NCI-H1105 treated with DMSO at 0.1 percent for 48 hours (cell line): ENCODE data around the gene ZMIZ1.

Experiments
- DNase-seq: peaks from one replicate; lab custom pipeline; 2025; lab: John Stamatoyannopoulos, UW

The ZMIZ1 gene

DNA sequence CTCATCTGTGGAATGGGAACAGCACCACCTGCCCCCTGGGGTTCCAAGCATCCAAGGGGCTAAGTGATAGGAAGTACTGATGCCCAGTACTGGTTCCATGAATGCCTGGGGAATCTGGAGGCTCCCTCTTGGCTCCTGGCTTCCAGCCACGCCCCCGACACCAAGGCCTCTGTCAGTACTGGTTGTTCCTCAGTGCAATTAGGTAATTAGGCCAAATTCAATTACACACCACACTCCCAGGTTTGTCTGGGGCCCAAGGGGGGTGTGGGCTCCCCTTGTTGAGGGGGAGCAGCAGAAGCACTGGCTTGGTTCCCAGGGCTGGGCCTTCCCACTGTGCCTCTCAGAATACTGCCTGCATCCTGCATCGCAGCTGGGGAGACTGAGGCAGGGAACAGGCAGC, 164.1 kb downstream of the ZMIZ1 start:
- no peak for DNase-seq

DNA sequence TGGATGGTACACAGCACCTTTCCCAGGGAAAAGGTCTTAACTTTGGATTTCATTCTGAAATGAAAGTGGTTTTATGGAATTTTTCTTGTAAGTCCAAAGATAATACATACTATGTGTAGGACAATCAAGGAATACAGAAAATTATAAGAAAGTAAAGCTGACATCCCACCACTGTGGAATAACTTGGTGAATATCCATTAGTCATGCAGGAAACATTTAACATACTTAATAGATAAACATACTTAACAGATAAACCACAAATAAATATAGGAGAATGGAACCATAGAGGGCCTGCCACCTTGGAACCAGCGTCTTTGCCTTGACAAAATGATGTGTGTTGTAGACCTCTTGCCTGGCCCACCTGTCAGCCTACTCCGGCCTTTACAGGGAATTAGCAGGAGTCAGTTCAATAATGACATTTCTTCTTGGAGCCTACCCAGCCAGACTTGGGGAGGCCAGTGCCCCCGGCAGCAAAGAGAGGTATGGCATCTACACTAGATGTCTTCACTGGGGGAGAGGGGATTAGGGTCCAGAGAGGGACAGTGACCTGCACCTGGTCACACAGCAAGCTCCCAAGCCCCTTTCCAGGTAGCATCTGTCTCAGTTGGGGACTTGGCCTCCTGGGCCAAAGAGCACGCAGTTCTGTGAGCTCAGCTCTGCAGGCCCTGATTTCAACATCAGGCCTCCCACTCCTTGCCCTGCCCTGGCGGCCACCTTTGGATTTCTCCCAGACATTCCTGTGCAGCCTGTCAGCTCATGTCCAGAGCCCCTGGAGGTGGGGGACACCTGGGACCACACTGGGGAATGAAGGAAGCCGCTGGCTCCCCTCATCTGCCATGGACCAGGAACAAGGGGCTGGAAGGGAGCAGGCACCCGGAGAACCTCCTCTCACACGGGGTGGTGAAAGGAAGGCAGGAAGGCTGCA, 165.9 kb downstream of the ZMIZ1 start:
- no peak for DNase-seq

DNA sequence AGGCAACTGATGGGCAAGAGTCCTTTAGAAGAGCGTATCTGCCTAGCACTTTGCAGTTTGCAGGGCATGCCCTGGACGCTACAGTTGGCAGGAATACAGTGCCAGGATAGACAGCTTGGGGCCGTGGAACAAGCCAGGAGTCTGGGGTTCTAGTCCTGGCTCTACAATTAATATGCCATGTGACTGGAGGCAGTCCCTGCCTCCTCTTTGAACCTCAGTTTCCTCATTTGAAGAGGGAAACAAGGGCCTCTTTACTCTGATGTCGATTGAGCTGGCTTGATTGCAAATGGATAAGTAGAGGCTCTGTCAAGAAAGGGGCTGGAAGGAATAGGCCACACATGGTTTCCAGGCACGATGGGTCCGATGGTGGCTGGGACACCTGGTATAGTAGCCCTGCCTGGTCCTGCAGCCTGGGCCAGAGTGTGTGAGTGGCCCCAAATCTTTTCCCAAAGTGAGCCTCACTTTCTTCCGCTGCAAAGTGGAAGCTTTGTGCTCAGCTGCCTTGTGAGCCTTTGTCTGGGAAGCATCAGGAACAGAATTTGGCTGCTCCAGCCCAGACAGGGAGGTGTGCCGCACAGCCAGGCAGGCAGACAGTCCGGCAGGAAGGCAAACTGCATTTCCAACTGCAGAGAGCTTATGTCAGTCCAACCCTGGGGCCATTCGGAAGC, 167.1 kb downstream of the ZMIZ1 start:
- DNase-seq, result no peak

DNA sequence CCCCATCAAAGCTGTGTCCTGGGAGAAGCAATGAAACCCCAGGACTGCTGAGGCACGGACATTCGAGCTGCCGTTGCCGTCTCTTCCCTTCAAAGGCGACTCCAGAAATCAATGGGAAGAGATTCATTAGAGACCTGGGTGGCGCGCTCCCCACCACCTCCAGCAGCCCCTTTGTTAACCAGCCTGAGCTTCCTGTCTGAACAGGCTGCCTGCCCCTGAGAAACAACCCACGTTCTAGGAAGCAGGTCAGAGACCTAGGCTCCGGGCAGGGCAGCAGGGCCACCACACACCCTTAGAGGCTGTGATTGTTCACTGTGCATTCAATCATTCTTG, 167.6 kb downstream of the ZMIZ1 start:
- DNase-seq, result no peak

DNA sequence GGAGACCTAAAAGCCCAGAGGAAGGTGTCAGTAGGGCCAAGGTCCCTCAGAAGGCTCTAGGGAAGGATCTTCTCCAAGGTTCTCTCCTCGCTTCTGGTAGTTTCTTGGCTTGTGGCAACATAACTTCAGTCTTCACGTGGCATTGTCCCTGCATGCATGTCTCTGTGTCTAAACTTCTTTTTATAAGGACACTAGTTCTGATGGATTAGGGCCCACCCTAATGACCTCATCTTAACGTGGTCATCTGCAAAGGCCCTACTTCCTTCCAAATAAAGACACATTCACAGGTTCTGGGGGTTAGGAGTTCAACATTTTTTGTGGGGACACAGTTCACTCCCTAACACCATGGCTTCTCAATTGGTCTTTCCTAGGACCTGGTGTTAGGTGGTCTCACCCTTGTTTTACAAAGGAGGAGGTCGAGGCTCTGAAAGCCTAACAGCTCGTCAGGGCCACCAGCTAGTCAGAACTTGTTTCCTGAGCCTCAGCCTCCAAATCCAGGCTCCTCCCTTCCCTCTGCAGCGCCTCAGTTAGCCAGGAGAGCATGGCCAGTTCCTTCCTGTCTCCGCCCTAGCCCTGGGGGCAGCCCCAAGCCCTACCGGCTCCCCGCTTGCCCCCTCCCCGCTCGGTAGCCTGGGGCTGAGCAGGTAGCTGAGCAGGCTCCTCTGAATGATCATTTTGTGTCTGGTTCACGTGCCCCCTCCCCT, 168.8 kb downstream of the ZMIZ1 start:
- no peak for DNase-seq

DNA sequence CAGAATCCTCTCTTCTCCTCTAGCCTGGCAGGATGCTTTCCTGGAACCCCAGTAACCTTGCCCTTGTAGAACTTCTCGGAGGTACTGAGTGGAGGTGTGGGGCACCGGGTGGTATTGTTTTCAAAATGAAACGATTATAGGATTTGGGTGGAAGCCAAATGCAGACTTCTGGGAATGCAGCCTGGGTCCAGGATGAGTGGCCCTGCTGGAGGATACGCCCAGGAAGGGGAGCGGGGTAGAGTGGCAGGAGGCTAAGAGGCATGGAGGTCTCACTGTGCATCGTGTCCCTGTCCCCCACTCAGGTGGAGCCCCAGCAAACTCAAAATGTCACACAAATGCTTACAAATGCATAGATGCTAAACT, 169.4 kb downstream of the ZMIZ1 start:
- peak; percentile 7 for DNase-seq

DNA sequence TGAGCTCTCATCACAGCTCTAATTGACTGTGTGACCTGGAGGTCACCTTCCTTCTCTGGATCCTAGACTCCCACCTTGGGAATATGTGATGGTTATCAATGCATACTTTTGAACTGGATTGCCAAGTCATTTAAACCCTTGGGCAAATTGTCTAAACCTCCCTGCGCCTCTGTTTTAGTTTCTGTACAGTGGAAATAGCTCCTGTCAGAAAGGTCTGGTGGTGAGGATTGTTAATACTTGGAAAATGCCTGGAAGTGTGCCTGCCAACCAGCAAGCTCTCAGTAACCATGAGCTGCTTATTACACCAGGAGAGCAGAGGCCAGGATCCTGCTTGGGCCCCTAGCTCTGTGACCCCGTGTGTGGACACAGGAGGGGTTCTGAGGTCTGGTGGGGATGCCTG, 169.8 kb downstream of the ZMIZ1 start:
- no peak for DNase-seq

DNA sequence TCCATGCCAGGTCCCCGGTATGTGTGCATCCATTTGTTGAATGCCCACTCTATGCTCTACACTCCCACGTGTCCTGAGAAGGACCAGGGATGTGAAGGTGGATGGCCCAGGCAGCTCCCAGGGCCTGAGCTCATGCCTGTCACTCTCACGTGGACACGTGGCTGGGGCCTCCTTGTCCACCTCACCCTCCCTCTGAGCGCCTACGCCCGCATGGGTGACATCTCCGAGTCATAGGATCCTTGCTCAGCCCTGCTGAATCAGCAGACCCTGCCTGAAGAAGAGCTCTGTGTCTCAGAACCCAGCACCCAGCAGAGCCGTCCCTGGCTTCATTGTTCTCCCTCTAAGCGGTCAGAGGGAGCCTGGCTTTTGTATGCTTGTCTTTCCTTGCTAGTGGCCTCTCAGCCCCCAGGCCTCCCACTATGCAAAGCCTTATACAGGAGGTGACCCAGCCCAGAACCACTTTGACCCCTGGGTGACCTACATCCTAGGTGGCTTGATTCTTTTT, 170.6 kb downstream of the ZMIZ1 start:
- DNase-seq, result no peak

DNA sequence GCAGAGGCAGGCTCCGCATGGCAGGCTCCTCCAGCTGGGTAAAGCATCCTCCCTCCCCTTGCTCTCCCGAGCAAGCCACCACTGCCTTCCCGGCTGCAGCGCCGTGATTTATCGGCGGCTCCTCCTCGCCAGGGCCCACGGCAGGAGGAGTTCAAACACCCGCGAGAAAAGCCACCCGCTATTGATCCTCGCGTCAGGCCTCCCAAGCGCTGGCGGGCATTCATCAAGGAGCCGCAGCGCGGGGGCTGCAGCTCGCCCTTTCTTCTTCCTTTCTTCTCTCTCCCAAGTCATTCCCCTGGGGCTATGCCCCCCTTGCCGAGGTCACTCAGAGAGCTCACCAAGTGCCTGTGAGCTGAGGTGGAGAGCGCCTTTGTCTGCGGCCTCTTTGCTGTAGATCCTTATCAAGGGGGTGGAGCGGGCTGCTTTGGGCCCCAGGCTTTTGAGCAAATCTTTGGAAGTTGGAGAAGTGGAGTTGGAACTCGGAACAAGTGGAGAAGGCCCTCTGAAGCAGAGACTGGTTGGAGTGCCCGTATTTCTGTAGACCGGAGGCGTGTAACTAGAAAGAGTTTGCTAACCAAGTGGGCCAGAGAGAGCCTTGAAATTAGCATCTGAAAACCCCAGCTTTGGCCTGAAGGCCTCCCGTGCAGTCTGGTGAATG, 171.3 kb downstream of the ZMIZ1 start:
- no peak for DNase-seq

DNA sequence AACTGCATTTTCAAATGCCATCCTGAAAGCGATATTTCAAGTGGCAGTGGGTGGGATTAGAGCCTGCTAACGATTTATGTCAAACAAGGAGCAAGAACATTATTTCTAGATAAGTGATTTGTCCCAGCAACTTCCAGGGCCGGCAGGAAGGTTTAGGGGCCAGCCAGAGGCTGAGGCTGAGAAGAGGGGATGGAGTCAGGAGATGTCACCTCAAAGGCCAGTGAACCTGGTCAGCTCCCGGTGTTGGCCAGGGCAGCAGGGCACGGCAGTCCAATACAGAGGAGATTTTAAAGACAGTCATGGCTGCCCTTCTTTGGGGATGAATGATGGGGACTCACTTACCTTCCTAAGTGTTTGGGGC, 172.8 kb downstream of the ZMIZ1 start:
- no peak for DNase-seq

DNA sequence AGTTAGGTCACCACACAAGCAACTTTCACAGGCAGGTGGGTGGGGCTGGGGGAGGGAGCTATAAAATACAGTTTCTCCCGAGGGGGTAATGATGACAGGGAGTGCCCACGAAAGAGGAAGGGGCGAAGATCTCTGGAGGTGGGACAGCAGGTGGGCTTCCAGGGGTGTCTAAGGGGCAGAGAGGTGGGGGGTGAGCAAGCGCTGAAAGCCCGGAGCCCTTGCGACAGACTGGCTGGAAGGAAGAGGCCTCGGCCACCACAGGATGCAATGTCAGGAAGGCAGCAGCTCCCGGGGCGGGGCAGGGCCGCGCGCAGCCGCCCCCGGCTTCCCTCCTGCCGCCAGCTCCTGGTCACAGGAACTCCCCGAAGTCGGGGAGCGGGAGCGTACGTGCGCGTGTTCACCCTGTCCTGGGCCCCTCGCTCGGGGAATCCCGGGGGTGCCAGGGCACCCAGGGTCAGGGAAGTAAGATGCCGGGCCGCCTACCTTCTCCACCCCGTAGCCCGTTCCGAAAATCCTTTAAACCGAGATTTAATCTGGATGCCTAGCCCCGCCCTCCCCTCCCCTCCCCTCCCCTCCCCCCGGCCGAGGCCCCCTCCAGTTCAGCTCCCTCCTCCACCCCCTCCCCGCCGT, 173.3 kb downstream of the ZMIZ1 start:
- DNase-seq, result peak; percentile 31

DNA sequence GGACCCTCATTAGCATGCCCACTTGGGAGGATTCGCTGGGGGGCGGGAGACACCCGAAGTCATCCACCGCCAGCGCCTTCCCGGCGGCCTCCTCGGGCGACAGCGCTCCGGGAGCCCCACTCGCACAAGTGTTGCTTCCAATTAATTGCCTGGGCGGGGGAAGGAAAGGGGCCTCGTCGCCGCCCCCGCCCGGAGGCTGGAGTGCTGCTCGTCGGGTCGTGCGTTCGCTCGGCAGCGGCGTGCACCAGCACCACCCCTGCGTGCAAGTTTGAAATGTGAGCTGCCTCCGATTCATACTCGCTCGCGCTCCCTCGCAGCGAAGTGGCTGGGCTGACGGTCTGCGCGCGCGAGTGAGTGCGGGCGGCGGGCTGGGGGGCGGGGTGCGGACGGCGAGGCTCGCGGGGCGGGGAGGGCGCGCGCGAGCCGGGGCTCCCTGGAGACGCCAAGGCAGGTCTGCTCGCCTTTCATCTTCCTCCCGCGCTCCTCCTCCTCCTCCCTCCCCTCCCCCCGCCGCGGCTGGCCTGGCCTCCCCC, 173.9 kb downstream of the ZMIZ1 start:
- peak; percentile 45 for DNase-seq

DNA sequence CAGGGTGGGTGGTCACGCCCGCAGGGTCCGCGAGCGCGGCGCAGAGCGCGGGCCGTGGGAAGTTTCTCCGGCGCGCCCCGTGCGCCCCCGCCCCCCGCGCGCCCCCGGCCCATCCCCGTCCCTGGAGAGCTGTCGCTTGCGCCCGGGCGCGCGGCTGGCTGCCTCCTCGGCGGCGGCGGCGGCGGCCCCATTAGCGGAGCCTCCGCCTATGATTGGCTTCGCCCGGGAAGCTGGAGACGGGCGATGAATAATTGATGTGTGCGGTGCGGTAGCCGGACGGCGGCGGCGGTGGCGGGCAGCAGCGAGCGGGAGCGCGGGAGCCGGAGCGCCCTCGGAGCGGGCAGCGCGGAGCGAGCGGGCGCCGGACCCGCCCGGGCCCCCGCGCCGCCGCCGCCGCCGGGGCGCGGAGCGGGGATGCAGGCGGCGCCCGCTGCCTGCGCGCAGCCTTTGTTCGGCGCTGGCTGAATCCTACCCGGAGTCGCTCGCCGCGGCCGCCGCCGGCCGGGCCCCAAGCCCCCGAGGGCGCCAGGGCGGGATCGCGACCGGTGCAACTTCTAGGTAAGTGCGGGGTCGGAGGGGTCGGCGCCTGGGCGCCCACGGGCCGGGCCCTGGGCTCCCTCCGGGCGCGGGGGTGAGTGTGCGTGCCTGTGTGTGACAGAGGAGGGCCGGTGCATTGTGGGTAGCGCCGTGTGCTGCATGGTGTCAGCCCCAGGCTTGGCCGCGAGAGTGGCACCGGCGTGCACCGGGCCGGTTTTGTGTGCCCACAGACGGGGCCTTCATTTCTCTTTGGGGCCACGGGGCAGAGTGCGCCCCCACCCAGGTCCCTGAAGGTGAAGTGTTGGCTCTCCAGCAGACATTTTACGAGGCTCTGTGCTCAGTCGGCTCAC, 174.7 kb downstream of the ZMIZ1 start:
- peak; percentile 28 for DNase-seq

DNA sequence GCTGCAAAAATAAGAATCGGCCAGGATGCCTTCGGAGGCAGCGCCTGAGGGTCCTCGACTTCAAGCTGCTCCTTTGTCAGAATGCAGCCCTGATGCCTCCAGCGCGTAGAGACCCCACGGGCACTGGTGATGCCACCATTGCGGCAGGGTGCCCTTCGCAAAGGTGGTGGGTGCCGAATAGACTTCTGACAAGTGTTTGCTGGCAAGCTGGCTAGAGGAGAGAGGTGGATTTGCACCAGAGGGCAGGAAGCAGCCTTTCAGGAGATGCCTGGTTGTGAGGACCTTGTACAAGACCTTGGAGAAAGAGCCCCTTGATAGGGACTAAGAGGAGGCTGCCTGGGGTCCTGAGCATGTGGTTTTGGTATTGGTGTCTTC, 175.3 kb downstream of the ZMIZ1 start:
- DNase-seq, result no peak

DNA sequence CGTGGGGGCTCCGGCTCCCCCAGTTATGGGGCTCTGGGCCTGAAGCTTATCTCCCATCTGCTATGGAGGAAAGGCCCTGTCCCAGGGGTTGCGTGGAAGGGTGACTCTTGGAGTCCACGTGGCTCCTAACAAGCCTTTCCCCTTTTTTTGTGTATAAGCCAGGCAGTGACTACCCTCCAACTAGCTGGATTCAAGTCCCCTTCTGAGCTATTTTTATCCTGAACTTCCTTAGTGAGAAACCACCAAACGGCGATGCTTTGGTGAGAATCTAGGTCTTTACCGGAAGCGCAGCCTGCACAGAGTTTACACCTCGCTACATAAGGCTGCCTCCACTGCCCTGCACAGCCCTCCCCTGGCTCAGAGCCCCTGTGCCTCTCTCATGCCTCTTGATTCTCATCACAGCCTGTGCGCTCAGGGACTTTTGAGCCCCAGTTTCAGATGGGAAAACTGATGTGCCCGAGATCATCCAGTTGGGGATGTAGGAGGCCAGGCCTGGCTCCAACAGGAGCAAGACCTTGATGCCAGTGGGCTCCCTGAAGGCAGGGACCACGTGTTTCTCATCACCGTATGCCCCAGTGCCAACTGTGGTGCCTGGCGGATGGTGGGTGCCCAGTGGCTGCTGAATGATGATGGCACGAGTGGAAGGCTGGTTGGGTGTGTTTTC, 176.2 kb downstream of the ZMIZ1 start:
- no peak for DNase-seq

DNA sequence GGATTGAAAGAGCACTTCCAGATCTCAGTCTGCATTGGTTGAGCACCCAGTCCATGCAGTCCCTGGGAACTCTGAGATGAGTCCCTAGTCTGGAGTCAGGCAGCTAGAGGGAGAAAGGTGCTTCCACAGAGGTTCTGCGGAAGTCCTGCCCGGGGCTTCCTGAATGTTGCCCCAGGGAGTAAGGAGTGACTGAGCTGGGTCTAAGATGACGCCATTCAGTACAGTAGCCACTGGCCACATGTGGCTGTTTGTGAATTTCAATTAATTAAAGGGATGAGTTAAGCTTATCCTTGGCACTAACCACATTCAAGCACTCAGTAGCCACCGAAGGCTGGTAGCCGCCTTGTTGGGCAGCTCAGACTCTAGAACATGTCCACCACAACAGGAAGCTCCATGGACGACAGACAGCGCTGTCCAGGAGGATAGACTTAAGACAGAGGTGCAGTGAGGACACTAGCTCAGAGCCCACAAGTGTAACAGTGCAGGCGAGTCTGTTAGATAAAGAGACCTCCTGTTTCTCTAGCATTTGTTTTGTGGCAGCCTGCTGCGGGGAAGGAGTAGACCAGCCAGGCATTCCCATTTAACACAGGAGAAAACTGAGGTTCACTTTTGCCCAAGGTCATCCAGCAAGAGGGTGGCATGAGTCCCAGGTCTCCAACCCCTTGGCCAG, 176.9 kb downstream of the ZMIZ1 start:
- no peak for DNase-seq

DNA sequence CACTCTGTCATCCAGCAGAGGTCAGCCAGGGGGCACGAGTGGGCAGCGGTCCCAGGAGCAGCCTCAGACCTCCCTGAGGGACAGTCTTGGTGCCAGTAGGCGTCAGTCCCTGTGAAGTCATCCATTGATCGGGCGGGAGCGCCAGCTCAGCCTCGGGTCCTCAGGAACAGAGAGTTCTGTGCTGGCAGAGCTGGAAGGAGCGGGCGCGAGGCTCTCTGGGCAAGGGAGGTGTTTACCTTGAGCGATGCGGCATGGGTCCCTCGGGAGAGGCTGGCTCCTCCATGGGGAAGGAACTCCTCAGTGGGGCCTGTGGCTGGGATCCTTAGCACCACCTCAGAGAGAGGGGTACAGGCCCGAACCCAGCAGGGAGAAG, 177.4 kb downstream of the ZMIZ1 start:
- DNase-seq, result no peak

DNA sequence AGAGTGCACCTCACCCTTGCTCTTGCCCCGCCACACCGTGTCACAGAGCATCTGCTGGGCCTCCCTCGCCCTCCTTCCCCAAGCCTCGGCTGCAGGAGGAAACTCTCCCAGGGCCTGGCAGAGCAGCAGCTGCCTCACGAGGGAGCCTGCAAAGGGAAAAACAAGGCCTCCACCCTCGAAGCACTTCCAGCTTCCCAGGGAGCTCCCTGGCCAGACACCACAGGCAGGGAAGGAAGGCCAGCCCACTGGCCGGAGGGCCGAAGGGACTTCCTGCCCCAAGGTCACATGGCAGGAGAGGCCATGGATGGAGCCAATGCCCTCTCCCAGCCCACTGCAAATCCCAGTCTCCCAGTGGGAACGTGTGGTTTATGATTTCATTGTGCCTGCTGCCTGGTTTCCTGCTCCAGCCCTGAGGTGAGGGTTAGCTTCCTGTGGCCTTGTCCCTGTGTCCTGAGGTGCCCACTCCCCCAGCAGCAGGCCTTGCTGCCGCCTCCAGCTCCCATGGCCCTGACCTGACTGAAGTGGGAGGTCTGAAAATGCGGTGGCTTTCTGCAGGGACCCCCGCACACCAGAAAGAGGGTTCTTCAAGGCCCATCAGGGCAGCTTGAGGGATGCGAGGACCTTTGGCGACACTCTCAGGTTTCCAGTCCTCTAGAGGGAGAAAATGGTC, 178.0 kb downstream of the ZMIZ1 start:
- DNase-seq, result no peak
